Gastrocnemius medialis (tissue), 4 donors: ENCODE data around the gene OVOL3.

Experiments
- CTCF ChIP-seq, 5 experiments: fragments of 450-650 bp in 3 of 5; fragments of 200-600 bp in 2 of 5; sonication (generic) in 2 of 5; IDR thresholded peaks in 4 of 5; conservative IDR thresholded peaks in 1 of 5; 1 replicate in 4 of 5; 2 replicates in 1 of 5; pipeline ENCODE4 v1.5.1; 2016 to 2019; ENCODE audit warnings: antibody characterized with exemption in 5 of 5, mild to moderate bottlenecking in 3 of 5, moderate library complexity in 3 of 5
- POLR2A ChIP-seq, 2 donors: fragments of 450-650 bp; IDR thresholded peaks; one replicate each; pipeline ENCODE4 v1.6.1; 2017; ENCODE audit warnings: antibody characterized with exemption in 2 of 2, mild to moderate bottlenecking in 2 of 2, moderate library complexity in 2 of 2

GRCh38 chr19:36097036-36097435 is 13.9 kb upstream of the OVOL3 start:
- no peak for TF ChIP-seq CTCF (IDR thresholded peaks at IDR 0.05 in 4 of 5, conservative IDR thresholded peaks at IDR 0.05 in 1 of 5)
- TF ChIP-seq POLR2A (IDR thresholded peaks at IDR 0.05): no peak
